Measurements from ENCODE around the gene MAN2A1. TPM values are rescaled to one million over a fixed set of nuclear protein-coding genes. Genes with fewer than 3 reads are reported as not detected.

Gene MAN2A1
- total RNA-seq, 1 experiment from 2014 or later = 128 TPM

DNA sequence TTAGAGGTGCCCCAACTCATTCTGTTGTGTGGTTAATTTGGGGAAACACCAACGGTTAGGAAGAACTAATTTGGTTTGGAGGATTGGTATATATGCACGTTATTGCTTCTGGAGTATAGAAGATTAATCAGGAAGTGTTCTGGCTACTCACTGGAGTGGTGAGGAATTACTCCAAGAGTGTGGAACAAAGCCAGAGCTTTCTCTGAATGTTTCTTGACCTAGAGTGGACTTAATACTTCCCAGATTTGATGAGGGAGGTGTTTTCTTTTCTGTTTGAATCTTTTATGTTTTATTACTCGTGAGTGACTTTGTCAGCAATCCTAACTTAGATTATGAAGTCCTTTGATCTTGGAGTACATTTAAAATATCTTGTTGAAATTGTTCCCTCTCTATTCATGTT, 163.7 kb downstream of the MAN2A1 start:
- no peak overlapping the region for H3K27ac ChIP-seq (ENCODE audit: low read depth, low read length, poor library complexity, severe bottlenecking)
- peaks cover 4% of the 10 kb centered on the region for H3K4me1 ChIP-seq (ENCODE audit: insufficient read depth, low read length, poor library complexity, severe bottlenecking)
- intact Hi-C loops (cut with micrococcal nuclease; ENCODE audit: unreplicated experiment) = loop anchor here (5.0 kb wide), 1 partner anchor 161 kb away; no protein-coding TSS in a partner anchor
- H3K27me3 ChIP-seq (replicated peaks; ENCODE audit: insufficient read depth, low read depth, low read length, poor library complexity) = no peaks in the 10 kb centered on the region
- no TSS peak for BruUV-seq (replicated peaks)
- CTCF ChIA-PET = no interaction called here
- POLR2A ChIA-PET (ENCODE audit: low non-redundant PET) = no interaction called here
- TF ChIP-seq EZH2 (IDR thresholded peaks at IDR 0.05; ENCODE audit: borderline replicate concordance, low read depth, low read length, poor library complexity, severe bottlenecking) = no peak
- TF ChIP-seq, protein P1, sequence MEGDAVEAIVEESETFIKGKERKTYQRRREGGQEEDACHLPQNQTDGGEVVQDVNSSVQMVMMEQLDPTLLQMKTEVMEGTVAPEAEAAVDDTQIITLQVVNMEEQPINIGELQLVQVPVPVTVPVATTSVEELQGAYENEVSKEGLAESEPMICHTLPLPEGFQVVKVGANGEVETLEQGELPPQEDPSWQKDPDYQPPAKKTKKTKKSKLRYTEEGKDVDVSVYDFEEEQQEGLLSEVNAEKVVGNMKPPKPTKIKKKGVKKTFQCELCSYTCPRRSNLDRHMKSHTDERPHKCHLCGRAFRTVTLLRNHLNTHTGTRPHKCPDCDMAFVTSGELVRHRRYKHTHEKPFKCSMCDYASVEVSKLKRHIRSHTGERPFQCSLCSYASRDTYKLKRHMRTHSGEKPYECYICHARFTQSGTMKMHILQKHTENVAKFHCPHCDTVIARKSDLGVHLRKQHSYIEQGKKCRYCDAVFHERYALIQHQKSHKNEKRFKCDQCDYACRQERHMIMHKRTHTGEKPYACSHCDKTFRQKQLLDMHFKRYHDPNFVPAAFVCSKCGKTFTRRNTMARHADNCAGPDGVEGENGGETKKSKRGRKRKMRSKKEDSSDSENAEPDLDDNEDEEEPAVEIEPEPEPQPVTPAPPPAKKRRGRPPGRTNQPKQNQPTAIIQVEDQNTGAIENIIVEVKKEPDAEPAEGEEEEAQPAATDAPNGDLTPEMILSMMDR (conservative IDR thresholded peaks at IDR 0.05; ENCODE audit: low read depth, low read length) = no peak
- no peaks in the 10 kb centered on the region for H3K9me3 ChIP-seq (ENCODE audit: low read depth, low read length, poor library complexity, severe bottlenecking)
- H3K4me3 ChIP-seq (ENCODE audit: low read depth, low read length, poor library complexity, severe bottlenecking) = no peak overlapping the region
- no peak for DNase-seq (ENCODE audit: low spot score)
- H3K36me3 ChIP-seq (ENCODE audit: insufficient read depth, low read length, poor library complexity, severe bottlenecking) = peaks cover 86% of the 10 kb centered on the region

DNA sequence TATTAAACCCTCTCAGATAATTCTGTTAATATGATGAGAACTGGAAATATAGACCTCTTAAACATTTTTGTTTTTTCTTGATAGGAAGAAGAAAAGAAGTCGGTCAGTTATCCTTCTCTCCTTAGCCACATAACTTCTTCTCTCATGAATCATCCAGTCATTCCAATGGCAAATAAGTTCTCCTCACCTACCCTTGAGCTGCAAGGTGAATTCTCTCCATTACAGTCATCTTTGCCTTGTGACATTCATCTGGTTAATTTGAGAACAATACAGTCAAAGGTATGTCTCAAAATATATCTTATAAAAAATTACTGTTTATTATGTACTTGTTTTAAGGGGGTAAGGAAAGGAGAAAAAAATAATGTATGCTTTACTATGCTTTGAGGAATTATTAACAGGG, 165.3 kb downstream of the MAN2A1 start:
- BruUV-seq (replicated peaks) = no TSS peak
- DNase-seq (ENCODE audit: low spot score) = no peak
- no peaks in the 10 kb centered on the region for H3K9me3 ChIP-seq (ENCODE audit: low read depth, low read length, poor library complexity, severe bottlenecking)
- TF ChIP-seq, protein P1 (conservative IDR thresholded peaks at IDR 0.05; ENCODE audit: low read depth, low read length) = no peak
- no peak for TF ChIP-seq EZH2 (IDR thresholded peaks at IDR 0.05; ENCODE audit: borderline replicate concordance, low read depth, low read length, poor library complexity, severe bottlenecking)
- no peaks in the 10 kb centered on the region for H3K27me3 ChIP-seq (replicated peaks; ENCODE audit: insufficient read depth, low read depth, low read length, poor library complexity)
- intact Hi-C loops (cut with micrococcal nuclease; ENCODE audit: unreplicated experiment) = no loop called here
- POLR2A ChIA-PET (ENCODE audit: low non-redundant PET) = no interaction called here
- H3K4me1 ChIP-seq (ENCODE audit: insufficient read depth, low read length, poor library complexity, severe bottlenecking) = peaks cover 4% of the 10 kb centered on the region
- peaks cover 81% of the 10 kb centered on the region for H3K36me3 ChIP-seq (ENCODE audit: insufficient read depth, low read length, poor library complexity, severe bottlenecking)
- no peak overlapping the region for H3K4me3 ChIP-seq (ENCODE audit: low read depth, low read length, poor library complexity, severe bottlenecking)
- H3K27ac ChIP-seq (ENCODE audit: low read depth, low read length, poor library complexity, severe bottlenecking) = no peak overlapping the region
- CTCF ChIA-PET = no interaction called here

DNA sequence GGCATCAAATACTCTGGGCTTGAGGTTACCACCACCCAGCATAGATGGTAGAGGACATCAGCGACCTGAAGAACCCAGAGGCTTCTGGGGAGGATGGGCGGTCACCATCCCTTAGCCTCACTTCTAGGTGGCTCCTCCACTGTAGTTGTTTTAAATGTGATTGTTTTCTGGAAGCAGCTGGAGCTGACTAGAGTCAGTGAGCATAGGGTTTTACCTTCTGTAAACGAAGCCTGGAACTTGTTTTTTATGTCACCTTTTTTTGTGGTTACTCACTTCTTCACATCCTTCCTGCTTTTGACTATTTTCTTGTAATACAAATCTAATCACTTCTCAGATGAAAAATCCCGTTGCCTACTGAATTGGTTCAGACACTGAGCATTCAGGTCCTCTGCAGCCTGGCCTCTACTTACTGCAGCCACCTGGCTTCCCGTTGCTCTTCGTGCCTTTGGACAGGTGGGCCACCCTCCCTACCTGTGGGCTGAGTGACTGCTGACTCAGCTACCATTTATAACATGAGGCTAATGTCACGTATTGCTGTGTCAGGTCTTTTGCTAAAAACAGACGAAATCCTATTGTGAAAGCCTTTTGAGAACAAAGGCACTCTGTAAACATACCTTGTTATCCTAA, 167.8 kb downstream of the MAN2A1 start:
- Histone ChIP-seq H3K27ac (ENCODE audit: low read depth, low read length, poor library complexity, severe bottlenecking) (no peak overlapping the region), H3K4me3 (ENCODE audit: low read depth, low read length, poor library complexity, severe bottlenecking) (no peak overlapping the region), H3K9me3 (ENCODE audit: low read depth, low read length, poor library complexity, severe bottlenecking) (no peaks in the 10 kb centered on the region), H3K36me3 (ENCODE audit: insufficient read depth, low read length, poor library complexity, severe bottlenecking) (peaks cover 64% of the 10 kb centered on the region), H3K4me1 (ENCODE audit: insufficient read depth, low read length, poor library complexity, severe bottlenecking) (peaks cover 18% of the 10 kb centered on the region), H3K27me3 (replicated peaks; ENCODE audit: insufficient read depth, low read depth, low read length, poor library complexity) (no peaks in the 10 kb centered on the region)
- ChIA-PET CTCF (interaction anchor here (0.6 kb wide), 1 partner anchor 498 kb away, joined by 3 read pairs; no protein-coding TSS in a partner anchor), POLR2A (ENCODE audit: low non-redundant PET) (no interaction called here)
- no peak for DNase-seq (ENCODE audit: low spot score)
- TF ChIP-seq EZH2 (IDR thresholded peaks at IDR 0.05; ENCODE audit: borderline replicate concordance, low read depth, low read length, poor library complexity, severe bottlenecking) = no peak
- TF ChIP-seq, protein P1 (conservative IDR thresholded peaks at IDR 0.05; ENCODE audit: low read depth, low read length) = no peak
- intact Hi-C loops (cut with micrococcal nuclease; ENCODE audit: unreplicated experiment) = no loop called here
- BruUV-seq (replicated peaks) = no TSS peak
